A549 (cell line): ENCODE data around the gene CELF5.

Experiments used
- CTCF ChIP-seq: fragments of >200 bp; sonication (Bioruptor Twin); formaldehyde crosslinking; IDR thresholded peaks from 3 replicates; pipeline ENCODE4 v1.5.1; 2016
- EP300 ChIP-seq, 2 experiments: fragments of >200 bp; sonication (Bioruptor Twin); formaldehyde crosslinking; IDR thresholded peaks; 2 replicates in 1 of 2; 3 replicates in 1 of 2; pipeline ENCODE4 v1.6.1; 2016 to 2017
- HMGXB4 ChIP-seq: fragments of 250-450 bp; sonication (Bioruptor Pico); IDR thresholded peaks from 2 replicates; pipeline ENCODE4 v1.5.0; 2021; ENCODE audit warnings: mild to moderate bottlenecking, moderate library complexity, borderline replicate concordance
- MYC ChIP-seq: IDR thresholded peaks from 2 replicates; pipeline ENCODE4 v1.6.1; 2012; ENCODE audit warnings: mild to moderate bottlenecking, inconsistent platforms, low read length, improper control_type of control experiment, borderline replicate concordance
- PBX3 ChIP-seq: IDR thresholded peaks from 2 replicates; pipeline ENCODE4 v1.6.1; 2012
- PHF8 ChIP-seq: fragments of 200-600 bp; sonication (generic); IDR thresholded peaks from 2 replicates; pipeline ENCODE4 v1.6.1; 2016; ENCODE audit warnings: low read depth, mild to moderate bottlenecking, antibody characterized with exemption, moderate library complexity, borderline replicate concordance
- POLR2A ChIP-seq: IDR thresholded peaks from 2 replicates; pipeline ENCODE4 v1.6.1; 2012; ENCODE audit warnings: mild to moderate bottlenecking, low read length
- TF ChIP-seq, protein P1 (sequence below): fragments of 150-350 bp; IDR thresholded peaks from 2 replicates; pipeline ENCODE4 v1.6.1; 2014; ENCODE audit warnings: low read depth, mild to moderate bottlenecking, low read length

DNA sequence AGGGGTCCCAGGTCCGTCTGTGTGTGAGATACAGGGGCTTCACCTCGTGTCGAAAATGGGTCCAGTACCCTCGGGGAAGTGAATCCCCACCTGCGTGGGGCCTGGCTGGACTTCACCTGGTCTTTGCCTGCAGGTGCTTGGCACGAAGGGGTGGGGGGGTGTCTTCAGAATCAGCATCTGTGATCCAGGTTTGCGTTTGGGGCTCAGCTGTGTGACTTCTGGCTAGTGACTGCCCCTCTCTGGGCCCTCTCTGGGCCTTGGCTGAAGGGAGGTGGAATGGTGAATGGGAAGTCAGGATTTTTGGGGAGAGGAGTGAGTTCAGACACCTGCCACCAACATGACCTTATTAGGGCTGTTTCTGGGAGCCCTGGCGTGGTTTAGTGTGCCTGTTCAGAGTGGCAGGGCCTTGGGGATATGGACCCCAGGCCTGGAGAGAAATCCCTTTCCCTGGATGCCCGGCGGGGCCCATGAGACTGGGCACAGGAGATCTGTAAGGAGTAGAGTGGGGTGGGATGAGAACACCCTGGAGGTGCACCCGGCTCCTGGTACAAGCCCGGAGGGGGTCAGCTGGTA lies 2.7 kb downstream of the CELF5 start:
- no peak for TF ChIP-seq CTCF
- no peak for TF ChIP-seq POLR2A
- TF ChIP-seq, protein P1, sequence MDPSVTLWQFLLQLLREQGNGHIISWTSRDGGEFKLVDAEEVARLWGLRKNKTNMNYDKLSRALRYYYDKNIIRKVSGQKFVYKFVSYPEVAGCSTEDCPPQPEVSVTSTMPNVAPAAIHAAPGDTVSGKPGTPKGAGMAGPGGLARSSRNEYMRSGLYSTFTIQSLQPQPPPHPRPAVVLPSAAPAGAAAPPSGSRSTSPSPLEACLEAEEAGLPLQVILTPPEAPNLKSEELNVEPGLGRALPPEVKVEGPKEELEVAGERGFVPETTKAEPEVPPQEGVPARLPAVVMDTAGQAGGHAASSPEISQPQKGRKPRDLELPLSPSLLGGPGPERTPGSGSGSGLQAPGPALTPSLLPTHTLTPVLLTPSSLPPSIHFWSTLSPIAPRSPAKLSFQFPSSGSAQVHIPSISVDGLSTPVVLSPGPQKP: no peak
- TF ChIP-seq EP300 (IDR thresholded peaks at IDR 0.05): no peak
- no peak for TF ChIP-seq PHF8
- no peak for TF ChIP-seq MYC
- TF ChIP-seq HMGXB4: no peak
- no peak for TF ChIP-seq PBX3
